H9 (cell line): Measurements from ENCODE around the gene B3GNT7. TPM values are rescaled to one million over a fixed set of nuclear protein-coding genes. Genes with fewer than 3 reads are reported as not detected.

Experiments
- DNase-seq: peaks from one replicate; pipeline ENCODE4 v3.0.0-alpha.2; 2017
- H2AFZ ChIP-seq: one replicate; pipeline ENCODE4 v1.6.1; 2013; ENCODE audit warnings: mild to moderate bottlenecking, low read length, control low read depth, moderate library complexity
- H2AK5ac ChIP-seq: 2 replicates; pipeline ENCODE4 v1.6.1; 2013; ENCODE audit warnings: low read length, control low read depth, mixed read lengths; ENCODE audit not compliant: insufficient read length
- H2BK120ac ChIP-seq: one replicate; pipeline ENCODE4 v1.6.1; 2013; ENCODE audit warnings: low read depth, mild to moderate bottlenecking, low read length, control low read depth, inconsistent platforms; ENCODE audit not compliant: poor library complexity, severe bottlenecking
- H2BK12ac ChIP-seq: 2 replicates; pipeline ENCODE4 v1.6.1; 2013; ENCODE audit warnings: low read length, control low read depth, mixed read lengths, low read depth; ENCODE audit not compliant: insufficient read length
- H2BK15ac ChIP-seq: 2 replicates; pipeline ENCODE4 v1.6.1; 2013; ENCODE audit warnings: low read depth, low read length, control low read depth
- H2BK20ac ChIP-seq: one replicate; pipeline ENCODE4 v1.6.1; 2013; ENCODE audit warnings: low read depth, mild to moderate bottlenecking, low read length, control low read depth, inconsistent platforms; ENCODE audit not compliant: poor library complexity, severe bottlenecking
- H2BK5ac ChIP-seq: 2 replicates; pipeline ENCODE4 v1.6.1; 2013; ENCODE audit warnings: low read length, control low read depth, mixed read lengths; ENCODE audit not compliant: insufficient read length
- H3K14ac ChIP-seq: 2 replicates; pipeline ENCODE4 v1.6.1; 2013; ENCODE audit warnings: low read length, control low read depth; ENCODE audit not compliant: insufficient read depth
- H3K18ac ChIP-seq: 2 replicates; pipeline ENCODE4 v1.6.1; 2013; ENCODE audit warnings: low read depth, mild to moderate bottlenecking, mixed read lengths, low read length, control low read depth; ENCODE audit not compliant: insufficient read length
- H3K23ac ChIP-seq: 2 replicates; pipeline ENCODE4 v1.6.1; 2013; ENCODE audit warnings: low read length, control low read depth, mixed read lengths, low read depth; ENCODE audit not compliant: insufficient read length
- H3K23me2 ChIP-seq: 2 replicates; pipeline ENCODE4 v1.6.1; 2013; ENCODE audit warnings: low read depth, mild to moderate bottlenecking, mixed read lengths, low read length, control low read depth; ENCODE audit not compliant: insufficient read length, poor library complexity, severe bottlenecking
- H3K27ac ChIP-seq: 2 replicates; pipeline ENCODE4 v1.5.1; 2013; ENCODE audit warnings: low read length, control low read depth, mixed read lengths, low read depth; ENCODE audit not compliant: insufficient read length
- H3K27me3 ChIP-seq: 2 replicates; pipeline ENCODE4 v1.6.1; 2013; ENCODE audit warnings: low read length, control low read depth, inconsistent platforms; ENCODE audit not compliant: insufficient read depth
- H3K4ac ChIP-seq: 2 replicates; pipeline ENCODE4 v1.6.1; 2013; ENCODE audit warnings: low read depth, mild to moderate bottlenecking, control low read depth, inconsistent platforms, low read length, moderate library complexity
- H3K4me1 ChIP-seq: 2 replicates; pipeline ENCODE4 v1.6.1; 2013; ENCODE audit warnings: low read length, control low read depth, inconsistent platforms; ENCODE audit not compliant: insufficient read depth
- H3K4me2 ChIP-seq: 2 replicates; pipeline ENCODE4 v1.6.1; 2013; ENCODE audit warnings: low read length, control low read depth, mixed read lengths; ENCODE audit not compliant: insufficient read length, insufficient read depth
- H3K56ac ChIP-seq: 2 replicates; pipeline ENCODE4 v1.6.1; 2013; ENCODE audit warnings: low read depth, mild to moderate bottlenecking, mixed read lengths, low read length, control low read depth; ENCODE audit not compliant: insufficient read length
- H3K79me1 ChIP-seq: 2 replicates; pipeline ENCODE4 v1.6.1; 2013; ENCODE audit warnings: low read depth, mild to moderate bottlenecking, moderate library complexity, low read length, control low read depth, inconsistent platforms; ENCODE audit not compliant: insufficient read depth, poor library complexity, severe bottlenecking
- H3K79me2 ChIP-seq: 2 replicates; pipeline ENCODE4 v1.6.1; 2013; ENCODE audit warnings: low read length, control low read depth, inconsistent platforms; ENCODE audit not compliant: insufficient read depth
- H3K9ac ChIP-seq: 2 replicates; pipeline ENCODE4 v1.6.1; 2013; ENCODE audit warnings: low read length, control low read depth, mixed read lengths; ENCODE audit not compliant: insufficient read length; ENCODE audit errors: extremely low read depth
- H3K9me3 ChIP-seq: one replicate; pipeline ENCODE4 v1.6.1; 2013; ENCODE audit warnings: low read depth, low read length, inconsistent platforms; ENCODE audit not compliant: control insufficient read depth
- H3T11ph ChIP-seq: one replicate; pipeline ENCODE4 v1.6.1; 2013; ENCODE audit warnings: mild to moderate bottlenecking, low read length, control low read depth, inconsistent platforms
- H4K20me1 ChIP-seq: one replicate; pipeline ENCODE4 v1.6.1; 2013; ENCODE audit not compliant: control insufficient read depth, insufficient read length, insufficient read depth
- H4K5ac ChIP-seq: 2 replicates; pipeline ENCODE4 v1.6.1; 2013; ENCODE audit warnings: low read depth, mild to moderate bottlenecking, mixed read lengths, low read length, control low read depth; ENCODE audit not compliant: insufficient read length
- H4K8ac ChIP-seq: replicated peaks from 2 replicates; pipeline ENCODE4 v1.6.1; 2013; ENCODE audit warnings: low read length, control low read depth, mixed read lengths, low read depth; ENCODE audit not compliant: insufficient read length
- H4K91ac ChIP-seq: 2 replicates; pipeline ENCODE4 v1.6.1; 2013; ENCODE audit warnings: low read depth, mild to moderate bottlenecking, moderate library complexity, mixed read lengths, low read length, control low read depth; ENCODE audit not compliant: insufficient read length
- H3K27ac Mint-ChIP-seq, 3 experiments: 2 replicates in 2 of 3; 3 replicates in 1 of 3; pipeline ENCODE4 v1.8.0; 2020 to 2021; ENCODE audit warnings: mixed read lengths in 3 of 3, mild to moderate bottlenecking in 1 of 3, moderate library complexity in 1 of 3
- H3K27me3 Mint-ChIP-seq: 2 replicates; pipeline ENCODE4 v1.8.0; 2021; ENCODE audit warnings: low read depth, mild to moderate bottlenecking, moderate library complexity, mixed read lengths
- H3K36me3 Mint-ChIP-seq, 3 experiments: 2 replicates in 2 of 3; 3 replicates in 1 of 3; pipeline ENCODE4 v1.8.0; 2020 to 2021; ENCODE audit warnings: low read depth in 3 of 3, mixed read lengths in 3 of 3; ENCODE audit not compliant: insufficient read depth in 1 of 3
- H3K4me1 Mint-ChIP-seq, 2 experiments: 2 replicates each; pipeline ENCODE4 v1.8.0; 2020; ENCODE audit warnings: mixed read lengths in 2 of 2
- H3K4me3 Mint-ChIP-seq, 2 experiments: 2 replicates in 1 of 2; 3 replicates in 1 of 2; pipeline ENCODE4 v1.8.0; 2020 to 2021; ENCODE audit warnings: mild to moderate bottlenecking in 2 of 2, mixed read lengths in 2 of 2, moderate library complexity in 1 of 2
- H3K9me3 Mint-ChIP-seq, 2 experiments: 2 replicates in 1 of 2; 3 replicates in 1 of 2; pipeline ENCODE4 v1.8.0; 2020; ENCODE audit warnings: mild to moderate bottlenecking in 2 of 2, mixed read lengths in 2 of 2, moderate library complexity in 1 of 2
- CTCF ChIP-seq: fragments of 200-600 bp; sonication (generic); conservative IDR thresholded peaks from 3 replicates; pipeline ENCODE4 v1.8.0; 2021; ENCODE audit warnings: antibody characterized with exemption, mild to moderate bottlenecking
- WGBS: extraction: QIAGEN DNeasy Blood & Tissue Kit; methylation state at CpG from one replicate; pipeline ENCODE4 v1.1.7; 2013; ENCODE audit warnings: missing lambda C conversion rate, low lambda C conversion rate, mixed read lengths; ENCODE audit not compliant: insufficient read length; ENCODE audit errors: extremely low coverage; 5-methylcytosine and 5-hydroxymethylcytosine counted together
- total RNA-seq: library from RNA; stranded (reverse); gene quantifications from 2 replicates; pipeline ENCODE4 v1.2.1, GENCODE V29; 2021

Gene B3GNT7
- total RNA-seq, 1 experiment from 2014 or later = 42.2 TPM

- Histone ChIP-seq H3K4me2 (no peak overlapping the region), H2AK5ac (no peak overlapping the region), H3K79me2 (no peaks in the 10 kb centered on the region), H3K27me3 (no peaks in the 10 kb centered on the region), H4K91ac (no peak overlapping the region), H2BK15ac (no peak overlapping the region), H3K4ac (no peak overlapping the region), H4K20me1 (no peaks in the 10 kb centered on the region), H3K4me1 (peaks cover 12% of the 10 kb centered on the region; the same call in 1 of the 2 replicates), H3K9ac (no peak overlapping the region), H3T11ph (no peak overlapping the region), H2BK20ac (no peak overlapping the region), H4K8ac (no peak overlapping the region), H3K9me3 (no peaks in the 10 kb centered on the region), H3K79me1 (no peaks in the 10 kb centered on the region), H2BK120ac (no peak overlapping the region), H3K14ac (peak overlapping the region; percentile 36; the same call in 1 of the 2 replicates), H3K56ac (no peak overlapping the region), H4K5ac (no peak overlapping the region), H3K27ac (no peak overlapping the region), H2AFZ (no peak overlapping the region), H3K18ac (no peak overlapping the region), H3K23ac (no peak overlapping the region), H2BK12ac (no peak overlapping the region), H3K23me2 (peaks cover 4% of the 10 kb centered on the region), H2BK5ac (no peak overlapping the region)
- no peak overlapping the region for H3K4me3 Mint-ChIP-seq
- peak overlapping the region in 1 of 3 experiments; percentile 87; a peak in 2 of 7 replicates for H3K27ac Mint-ChIP-seq
- TF ChIP-seq CTCF = no peak
- DNase-seq = no peak
- peaks cover 39 to 40% of the 10 kb centered on the region in 2 experiments for H3K4me1 Mint-ChIP-seq
- peaks cover 0 to 5% (median under 1%) of the 10 kb centered on the region in 3 experiments; a peak in 3 of 7 replicates for H3K36me3 Mint-ChIP-seq
- H3K9me3 Mint-ChIP-seq = peaks cover 3 to 5% of the 10 kb centered on the region in 2 experiments
- H3K27me3 Mint-ChIP-seq = no peaks in the 10 kb centered on the region; the same call in 1 of the 2 replicates
- no CpG with 5 or more reads among the region's 21 CpGs for WGBS
These were observed 16.0 kb upstream of the B3GNT7 start for GRCh38 chr2:231379266-231380215.
